ENCODE measurements around the gene MDM4.
A peak's percentile ranks its signal among the peaks of the same experiment; 100 is the strongest.
"Not testable (repeated sequence)": the region's sequence is repeated elsewhere in the genome, so short reads cannot be mapped to it uniquely, and the experiment has no call there.

MDM4 gene

GRCh38 chr1:204516180-204516879 is at the start of gene MDM4:
TSS of gene MDM4 (plus strand) at chr1:204516406. CDS start at chr1:204525519, 9,113 bp downstream.
- peak; percentile 86 for DNase-seq (ENCODE audit: low read depth)

GRCh38 chr1:204466416-204467405 is 49.5 kb upstream of the MDM4 start:
- DNase-seq (ENCODE audit: low read depth), result no peak

- DNase-seq (ENCODE audit: low read depth), result no peak
Observed at GRCh38 chr1:204468206-204468605, 48.0 kb upstream of the MDM4 start.

GRCh38 chr1:204468766-204469302 is 47.4 kb upstream of the MDM4 start:
- no peak for DNase-seq (ENCODE audit: low read depth)

GRCh38 chr1:204469304-204469703 is 46.9 kb upstream of the MDM4 start:
- DNase-seq (ENCODE audit: low read depth), result no peak

GRCh38 chr1:204471687-204472086 is 44.5 kb upstream of the MDM4 start:
- no peak for DNase-seq (ENCODE audit: low read depth)

- DNase-seq (ENCODE audit: low read depth), result no peak
Observed at GRCh38 chr1:204472660-204473059, 43.5 kb upstream of the MDM4 start.

- DNase-seq (ENCODE audit: low read depth), result no peak
Observed at GRCh38 chr1:204473400-204473965, 42.7 kb upstream of the MDM4 start.

GRCh38 chr1:204475656-204476432 is 40.4 kb upstream of the MDM4 start:
- DNase-seq (ENCODE audit: low read depth), result no peak

GRCh38 chr1:204476563-204476962 is 39.6 kb upstream of the MDM4 start:
- DNase-seq (ENCODE audit: low read depth), result no peak

- DNase-seq (ENCODE audit: low read depth), result no peak
Observed at GRCh38 chr1:204477036-204477740, 39.0 kb upstream of the MDM4 start.

GRCh38 chr1:204478172-204478899 is 37.9 kb upstream of the MDM4 start:
- no peak for DNase-seq (ENCODE audit: low read depth)

- no peak for DNase-seq (ENCODE audit: low read depth)
Observed at GRCh38 chr1:204478921-204479320, 37.3 kb upstream of the MDM4 start.

GRCh38 chr1:204479387-204480136 is 36.6 kb upstream of the MDM4 start:
- no peak for DNase-seq (ENCODE audit: low read depth)

GRCh38 chr1:204480515-204480914 is 35.7 kb upstream of the MDM4 start:
- no peak for DNase-seq (ENCODE audit: low read depth)

- no peak for DNase-seq (ENCODE audit: low read depth)
Observed at GRCh38 chr1:204483791-204484190, 32.4 kb upstream of the MDM4 start.

GRCh38 chr1:204486513-204487255 is 29.5 kb upstream of the MDM4 start:
- not testable (repeated sequence) for DNase-seq (ENCODE audit: low read depth)

- no peak for DNase-seq (ENCODE audit: low read depth)
Observed at GRCh38 chr1:204487256-204487615, 29.0 kb upstream of the MDM4 start.

- DNase-seq (ENCODE audit: low read depth), result no peak
Observed at GRCh38 chr1:204491655-204492054, 24.6 kb upstream of the MDM4 start.

All from stimulated activated CD8-positive, alpha-beta memory T cell treated with anti-CD3 and anti-CD28 coated beads, Interleukin-15, amount 100 ng/mL, for 24 hours (primary cell).